H1 (cell line): ENCODE results near the gene IRF8. TPM values are rescaled to one million over a fixed set of nuclear protein-coding genes. Genes with fewer than 3 reads are reported as not detected.

Experiments
- CTBP2 ChIP-seq: IDR thresholded peaks from 2 replicates; pipeline ENCODE4 v1.7.0; 2011; ENCODE audit warnings: borderline replicate concordance, mild to moderate bottlenecking, moderate library complexity, mixed read lengths, low read length; ENCODE audit not compliant: insufficient read depth, insufficient read length
- GTF2F1 ChIP-seq: IDR thresholded peaks from 2 replicates; pipeline ENCODE4 v1.6.1; 2012; ENCODE audit warnings: low read depth, low read length, improper control_type of control experiment, borderline replicate concordance
- KDM5A ChIP-seq: fragments of 200-600 bp; IDR thresholded peaks from 2 replicates; pipeline ENCODE4 v1.7.1; 2012; ENCODE audit warnings: mild to moderate bottlenecking, low read length, inconsistent platforms, mixed read lengths
- SUZ12 ChIP-seq: fragments of 200-600 bp; sonication (generic); IDR thresholded peaks from 2 replicates; pipeline ENCODE4 v1.6.1; 2012; ENCODE audit warnings: mild to moderate bottlenecking, inconsistent platforms, low read length, moderate library complexity, mixed read lengths
- polyA plus RNA-seq, 7 experiments: library from polyadenylated mRNA; depleted of rRNA in 3 of 7; stranded (reverse) in 5 of 7; unstranded in 2 of 7; fragments of >200 nt in 5 of 7; fragments of 200-250 nt in 2 of 7; gene quantifications; 1 replicate in 5 of 7; 2 replicates in 1 of 7; 4 replicates in 1 of 7; pipeline versions ENCODE4 v1.2.1 to v1.2.3, GENCODE V29; 2011 to 2013; ENCODE audit warnings: missing spikeins in 2 of 7, mixed read lengths in 2 of 7
- total RNA-seq: library from RNA; stranded (reverse); fragmentation: NEBNext Ultra II Directional; extraction: Animal tissue kit (Norgen Biotek cat#: 25700); gene quantifications from 2 replicates; pipeline ENCODE4 v1.2.1, GENCODE V29; 2021

IRF8 gene
- total and polyA plus RNA-seq, 2 of the 8 experiments (the other 6 are each of a cell fraction or from before 2014, with no cell fraction given) = 0.35 to 2.0 TPM

- TF ChIP-seq KDM5A = no peak
- no peak for TF ChIP-seq SUZ12
- TF ChIP-seq CTBP2 = no peak
- TF ChIP-seq GTF2F1 = no peak
These were observed 17.4 kb downstream of the IRF8 start (continued) for GRCh38 chr16:85916141-85916890.
